ENCODE measurements around the gene MCM5.

MCM5 gene

GRCh38 chr22:35397095-35397904 is 2.6 kb upstream of the MCM5 start:
- in situ Hi-C loops (cut with MboI; ENCODE audit: low pct_unique_long_range_greater_than_20kb, low sequenced_read_pairs): no loop called here
- DNase-seq: no peak

GRCh38 chr22:35398591-35398973 is 1.4 kb upstream of the MCM5 start:
- in situ Hi-C loops (cut with MboI; ENCODE audit: low pct_unique_long_range_greater_than_20kb, low sequenced_read_pairs): no loop called here
- DNase-seq: no peak

GRCh38 chr22:35399114-35399677 is 744 bp upstream of the MCM5 start:
- in situ Hi-C loops (cut with MboI; ENCODE audit: low pct_unique_long_range_greater_than_20kb, low sequenced_read_pairs): no loop called here
- no peak for DNase-seq

DNA sequence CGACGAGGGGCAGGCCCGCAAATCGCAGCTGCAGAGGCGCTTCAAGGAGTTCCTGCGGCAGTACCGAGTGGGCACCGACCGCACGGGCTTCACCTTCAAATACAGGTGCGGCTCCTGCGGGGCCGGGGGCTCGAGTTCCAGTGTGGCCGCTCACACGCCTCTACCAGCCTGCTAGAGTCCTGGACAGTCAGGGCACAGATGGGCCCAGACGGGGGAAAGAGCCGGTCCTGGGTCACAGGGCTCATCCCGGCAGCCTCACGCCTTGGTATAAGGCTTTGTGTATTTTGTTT is 506 bp downstream of the MCM5 start:
- in situ Hi-C loops (cut with MboI; ENCODE audit: low pct_unique_long_range_greater_than_20kb, low sequenced_read_pairs): no loop called here
- no peak for DNase-seq

DNA sequence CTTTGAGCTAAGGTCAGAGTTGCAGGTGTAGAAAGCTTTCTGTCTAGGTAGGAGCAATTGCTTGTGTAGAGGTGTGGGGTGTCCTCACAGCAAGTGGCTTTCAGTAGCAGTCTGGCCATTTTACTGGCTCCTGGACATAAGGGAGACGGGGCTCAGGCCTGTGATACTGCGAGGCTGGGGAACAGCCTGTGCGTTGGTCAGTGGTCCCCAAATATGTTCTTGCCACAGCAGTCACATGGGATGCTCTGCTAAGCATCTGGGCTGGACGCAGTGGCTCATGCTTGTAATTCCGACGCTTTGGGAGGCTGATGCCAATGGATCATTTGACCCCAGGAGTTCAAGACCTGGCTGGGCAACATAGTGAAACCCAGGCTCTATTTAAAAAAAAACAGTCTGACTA is 1.9 kb downstream of the MCM5 start:
- in situ Hi-C loops (cut with MboI; ENCODE audit: low pct_unique_long_range_greater_than_20kb, low sequenced_read_pairs): no loop called here
- no peak for DNase-seq

- in situ Hi-C loops (cut with MboI; ENCODE audit: low pct_unique_long_range_greater_than_20kb, low sequenced_read_pairs): no loop called here
Measured at GRCh38 chr22:35403356-35403755, 3.4 kb downstream of the MCM5 start.

DNA sequence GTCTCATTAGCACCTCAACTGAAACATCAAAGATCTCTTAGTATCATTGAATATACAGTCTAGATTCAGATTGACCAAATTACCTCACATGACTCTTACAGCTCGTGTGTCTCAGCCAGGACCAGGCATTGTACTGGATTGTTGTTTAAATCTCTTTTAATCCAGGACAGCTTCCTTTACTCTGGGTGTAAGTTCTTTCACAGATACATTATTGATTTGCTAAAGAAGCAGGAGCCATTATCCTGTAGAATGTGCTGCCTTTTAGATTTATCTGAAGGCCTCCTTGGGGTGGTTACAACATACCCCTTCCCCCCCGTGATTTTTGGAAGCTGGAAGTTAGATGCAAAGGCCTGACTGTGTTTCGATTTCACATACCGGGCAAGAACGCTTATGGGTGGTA is 4.2 kb downstream of the MCM5 start:
- no peak for DNase-seq
- in situ Hi-C loops (cut with MboI; ENCODE audit: low pct_unique_long_range_greater_than_20kb, low sequenced_read_pairs): no loop called here

More at GRCh38 chr22:35403356-35403755, 3.4 kb downstream of the MCM5 start:
- DNase-seq: no peak

DNA sequence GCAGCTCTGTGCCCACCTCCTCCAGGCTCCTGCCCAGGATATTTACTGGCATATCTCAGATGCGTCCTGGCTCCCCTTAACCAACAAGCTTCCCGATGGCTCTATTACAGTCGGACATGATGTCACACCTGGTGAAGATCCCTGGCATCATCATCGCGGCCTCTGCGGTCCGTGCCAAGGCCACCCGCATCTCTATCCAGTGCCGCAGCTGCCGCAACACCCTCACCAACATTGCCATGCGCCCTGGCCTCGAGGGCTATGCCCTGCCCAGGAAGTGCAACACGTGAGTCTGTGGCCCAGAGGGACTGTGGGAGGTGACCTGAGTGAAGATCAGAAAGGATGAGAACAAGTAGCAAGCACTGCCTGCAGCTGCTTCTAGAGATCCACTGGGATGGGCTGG is 6.5 kb downstream of the MCM5 start:
- in situ Hi-C loops (cut with MboI; ENCODE audit: low pct_unique_long_range_greater_than_20kb, low sequenced_read_pairs): no loop called here
- no peak for DNase-seq

- DNase-seq: no peak
- in situ Hi-C loops (cut with MboI; ENCODE audit: low pct_unique_long_range_greater_than_20kb, low sequenced_read_pairs): no loop called here
Measured at GRCh38 chr22:35407362-35407761, 7.4 kb downstream of the MCM5 start.

DNA sequence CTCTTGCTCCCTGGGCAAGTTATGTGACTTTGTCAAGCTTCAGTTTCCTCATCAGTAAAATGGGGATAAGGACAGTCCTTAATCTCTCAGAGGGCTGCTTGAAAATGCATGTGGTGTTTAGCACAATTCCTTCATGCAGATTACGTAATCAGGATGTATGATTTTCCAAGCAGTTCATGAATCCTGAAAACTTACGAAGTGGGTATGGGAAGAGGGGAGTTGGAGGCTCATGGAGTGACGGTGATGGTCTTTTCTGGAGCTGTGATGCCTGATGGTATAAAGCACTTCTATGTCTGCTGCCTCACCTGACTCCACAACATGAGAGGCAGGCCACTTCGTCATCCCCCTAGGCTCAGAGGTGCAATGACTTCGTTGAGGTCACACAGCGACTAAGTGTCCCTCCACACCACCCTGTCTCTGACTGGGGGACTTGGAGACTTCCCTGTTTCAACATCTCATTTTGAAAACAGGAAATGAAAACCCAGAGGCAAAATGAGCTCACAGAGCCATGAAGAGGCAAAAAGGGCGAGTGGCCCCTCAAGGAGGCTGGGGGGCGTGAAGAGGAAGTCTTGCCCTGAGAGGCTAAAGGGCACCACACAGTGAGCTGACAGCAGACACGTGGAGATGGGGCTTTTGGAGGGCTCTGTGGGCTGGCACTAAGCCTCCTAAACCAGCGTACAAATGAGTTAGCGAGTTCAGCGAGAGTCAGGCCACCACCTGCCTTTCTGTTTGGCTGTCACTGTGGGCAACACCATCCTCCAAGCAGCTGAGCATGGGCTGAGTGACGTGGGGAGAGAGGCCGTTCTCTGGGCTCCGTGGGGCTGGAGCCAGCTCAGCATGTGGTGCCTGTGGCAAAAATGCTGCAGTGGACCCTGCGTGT is 10.1 kb downstream of the MCM5 start:
- in situ Hi-C loops (cut with MboI; ENCODE audit: low pct_unique_long_range_greater_than_20kb, low sequenced_read_pairs): no loop called here
- peak; percentile 93 for DNase-seq

DNA sequence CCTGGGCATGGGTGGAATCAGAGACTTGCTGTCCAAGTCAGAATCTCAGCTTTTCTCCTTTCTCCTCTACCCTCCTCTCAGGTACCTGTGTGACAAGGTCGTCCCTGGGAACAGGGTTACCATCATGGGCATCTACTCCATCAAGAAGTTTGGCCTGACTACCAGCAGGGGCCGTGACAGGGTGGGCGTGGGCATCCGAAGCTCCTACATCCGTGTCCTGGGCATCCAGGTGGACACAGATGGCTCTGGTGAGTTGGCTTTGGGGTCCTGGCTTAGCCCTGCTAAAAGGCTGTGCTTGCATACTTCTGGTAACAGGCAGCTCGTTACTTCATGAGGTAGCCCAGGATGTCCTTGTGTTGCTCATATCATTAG is 10.7 kb downstream of the MCM5 start:
- in situ Hi-C loops (cut with MboI; ENCODE audit: low pct_unique_long_range_greater_than_20kb, low sequenced_read_pairs): no loop called here

GRCh38 chr22:35411102-35411501 is 11.2 kb downstream of the MCM5 start:
- in situ Hi-C loops (cut with MboI; ENCODE audit: low pct_unique_long_range_greater_than_20kb, low sequenced_read_pairs): no loop called here

More for the DNA sequence above, 10.7 kb downstream of the MCM5 start:
- DNase-seq: no peak

GRCh38 chr22:35413624-35414023 is 13.7 kb downstream of the MCM5 start:
- in situ Hi-C loops (cut with MboI; ENCODE audit: low pct_unique_long_range_greater_than_20kb, low sequenced_read_pairs): no loop called here

More at GRCh38 chr22:35411102-35411501, 11.2 kb downstream of the MCM5 start:
- DNase-seq: no peak

GRCh38 chr22:35417606-35418005 is 17.7 kb downstream of the MCM5 start:
- in situ Hi-C loops (cut with MboI; ENCODE audit: low pct_unique_long_range_greater_than_20kb, low sequenced_read_pairs): no loop called here

More at GRCh38 chr22:35413624-35414023, 13.7 kb downstream of the MCM5 start:
- DNase-seq: no peak

GRCh38 chr22:35418088-35418487 is 18.1 kb downstream of the MCM5 start:
- no peak for DNase-seq
- in situ Hi-C loops (cut with MboI; ENCODE audit: low pct_unique_long_range_greater_than_20kb, low sequenced_read_pairs): no loop called here

More at GRCh38 chr22:35417606-35418005, 17.7 kb downstream of the MCM5 start:
- DNase-seq: no peak

- in situ Hi-C loops (cut with MboI; ENCODE audit: low pct_unique_long_range_greater_than_20kb, low sequenced_read_pairs): no loop called here
- no peak for DNase-seq
Measured at GRCh38 chr22:35418731-35419130, 18.8 kb downstream of the MCM5 start.

DNA sequence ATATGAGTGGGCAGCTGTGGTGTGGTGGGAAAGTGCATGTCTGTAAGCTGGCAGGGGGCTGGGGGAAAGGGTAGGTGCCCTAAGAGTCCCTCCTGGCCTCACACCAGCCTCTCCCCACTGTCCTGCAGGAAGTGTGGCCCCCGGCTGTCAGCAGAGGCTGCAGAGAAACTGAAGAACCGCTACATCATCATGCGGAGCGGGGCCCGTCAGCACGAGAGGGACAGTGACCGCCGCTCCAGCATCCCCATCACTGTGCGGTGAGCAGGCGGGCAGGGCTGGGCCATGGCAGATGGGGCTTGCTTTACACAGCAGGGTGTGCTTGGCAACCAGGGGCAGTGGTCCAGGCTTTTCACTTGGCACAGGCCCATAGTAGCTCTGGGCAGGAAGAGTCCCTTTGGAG is 19.8 kb downstream of the MCM5 start:
- no peak for DNase-seq
- in situ Hi-C loops (cut with MboI; ENCODE audit: low pct_unique_long_range_greater_than_20kb, low sequenced_read_pairs): no loop called here

DNA sequence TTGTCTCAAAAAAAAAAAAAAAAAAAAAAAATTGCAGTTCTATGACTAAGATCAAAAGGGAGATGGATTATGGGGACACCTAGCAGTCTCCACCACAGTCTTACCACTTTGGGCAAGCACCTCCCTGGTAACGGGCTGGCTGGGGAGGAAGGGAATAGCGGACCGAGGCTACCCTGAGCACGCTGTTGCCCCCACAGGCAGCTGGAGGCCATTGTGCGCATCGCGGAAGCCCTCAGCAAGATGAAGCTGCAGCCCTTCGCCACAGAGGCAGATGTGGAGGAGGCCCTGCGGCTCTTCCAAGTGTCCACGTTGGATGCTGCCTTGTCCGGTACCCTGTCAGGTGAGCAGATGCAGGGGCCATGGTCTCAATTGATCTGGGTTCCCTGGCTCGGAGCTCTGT is 21.2 kb downstream of the MCM5 start:
- in situ Hi-C loops (cut with MboI; ENCODE audit: low pct_unique_long_range_greater_than_20kb, low sequenced_read_pairs): no loop called here
- DNase-seq: no peak

GRCh38 chr22:35422145-35422544 is 22.2 kb downstream of the MCM5 start:
- DNase-seq: no peak
- in situ Hi-C loops (cut with MboI; ENCODE audit: low pct_unique_long_range_greater_than_20kb, low sequenced_read_pairs): no loop called here

DNA sequence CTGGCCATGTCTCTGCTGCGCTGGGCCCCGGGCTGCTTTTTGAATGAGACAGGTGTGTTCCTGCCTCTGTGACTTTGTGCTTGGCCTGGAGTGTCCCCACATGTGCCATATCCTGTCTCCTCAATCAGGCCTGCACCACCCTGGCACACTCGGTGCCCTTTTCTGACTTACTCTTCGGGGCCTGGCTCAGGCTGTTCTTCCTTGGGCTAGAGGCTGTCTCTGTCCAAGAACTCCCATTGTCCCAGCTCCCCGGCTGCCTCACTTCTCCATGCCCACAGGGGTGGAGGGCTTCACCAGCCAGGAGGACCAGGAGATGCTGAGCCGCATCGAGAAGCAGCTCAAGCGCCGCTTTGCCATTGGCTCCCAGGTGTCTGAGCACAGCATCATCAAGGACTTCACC is 23.0 kb downstream of the MCM5 start:
- no peak for DNase-seq
- in situ Hi-C loops (cut with MboI; ENCODE audit: low pct_unique_long_range_greater_than_20kb, low sequenced_read_pairs): no loop called here

Measured in KBM-7 (cell line).